ENCODE measurements around the gene SHFL.

SHFL gene

GRCh38 chr19:10133596-10133995 lies 47.5 kb downstream of the SHFL start:
- no peaks in the 10 kb centered on the region for H3K4me1 ChIP-seq (ENCODE audit: control insufficient read depth, insufficient read depth, low read length)
- ChIA-PET CTCF (interaction anchor here (0.7 to 1.0 kb wide), 3 partner anchors 13 to 218 kb away, joined by 3 to 5 read pairs (median 3); partner anchors contain the start of genes ANGPTL6 and EIF3G), POLR2A (interaction anchor here (0.9 kb wide), 1 partner anchor 18 kb away, joined by 3 read pairs; no protein-coding TSS in a partner anchor)
- H3K9me3 ChIP-seq (ENCODE audit: control insufficient read depth, insufficient read depth, low read depth, low read length), result no peaks in the 10 kb centered on the region
- H3K27ac ChIP-seq (ENCODE audit: extremely low read depth, low read depth, low read length), result no peak overlapping the region
- TF ChIP-seq SCRT2 (tag by site-specific recombination; IDR thresholded peaks at IDR 0.05) (no peak), ZNF391 (tag by site-specific recombination; IDR thresholded peaks at IDR 0.05; ENCODE audit: borderline replicate concordance, low read depth) (no peak), ZBTB7A (tag by site-specific recombination; IDR thresholded peaks at IDR 0.05; ENCODE audit: low read depth) (no peak)
- TF ChIP-seq, protein P1, sequence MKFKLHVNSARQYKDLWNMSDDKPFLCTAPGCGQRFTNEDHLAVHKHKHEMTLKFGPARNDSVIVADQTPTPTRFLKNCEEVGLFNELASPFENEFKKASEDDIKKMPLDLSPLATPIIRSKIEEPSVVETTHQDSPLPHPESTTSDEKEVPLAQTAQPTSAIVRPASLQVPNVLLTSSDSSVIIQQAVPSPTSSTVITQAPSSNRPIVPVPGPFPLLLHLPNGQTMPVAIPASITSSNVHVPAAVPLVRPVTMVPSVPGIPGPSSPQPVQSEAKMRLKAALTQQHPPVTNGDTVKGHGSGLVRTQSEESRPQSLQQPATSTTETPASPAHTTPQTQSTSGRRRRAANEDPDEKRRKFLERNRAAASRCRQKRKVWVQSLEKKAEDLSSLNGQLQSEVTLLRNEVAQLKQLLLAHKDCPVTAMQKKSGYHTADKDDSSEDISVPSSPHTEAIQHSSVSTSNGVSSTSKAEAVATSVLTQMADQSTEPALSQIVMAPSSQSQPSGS (tag by site-specific recombination; IDR thresholded peaks at IDR 0.05; ENCODE audit: low read depth), result no peak
- H3K36me3 ChIP-seq (ENCODE audit: control insufficient read depth in 2 of 2, insufficient read depth in 1 of 2, low read length in 2 of 2), result peaks cover 46 to 92% of the 10 kb centered on the region in 2 experiments; a peak in 2 of 3 replicates
- no peak overlapping the region for H3K4me3 ChIP-seq (ENCODE audit: low read depth, low read length)

DNA sequence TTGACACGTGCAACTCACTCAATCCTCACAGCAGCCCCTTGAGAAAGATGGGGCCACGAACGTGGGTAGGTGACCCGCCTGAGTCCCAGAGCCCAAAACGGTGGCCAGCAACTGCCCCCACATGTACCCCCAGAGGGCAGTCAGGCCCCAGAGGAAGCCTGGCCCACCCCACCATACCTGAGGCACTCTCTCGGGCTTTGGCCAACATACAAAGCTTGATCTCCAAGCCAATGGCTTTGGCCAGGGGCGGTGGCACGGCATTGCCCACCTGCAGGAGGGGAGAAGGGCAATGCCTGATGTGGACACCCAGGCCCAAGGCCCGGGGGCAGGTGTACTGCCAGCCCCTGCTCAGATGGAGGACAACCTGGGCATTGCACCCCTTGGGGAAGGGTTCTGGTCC lies 47.9 kb downstream of the SHFL start:
- H3K27ac ChIP-seq (ENCODE audit: extremely low read depth, low read depth, low read length), result no peak overlapping the region

DNA sequence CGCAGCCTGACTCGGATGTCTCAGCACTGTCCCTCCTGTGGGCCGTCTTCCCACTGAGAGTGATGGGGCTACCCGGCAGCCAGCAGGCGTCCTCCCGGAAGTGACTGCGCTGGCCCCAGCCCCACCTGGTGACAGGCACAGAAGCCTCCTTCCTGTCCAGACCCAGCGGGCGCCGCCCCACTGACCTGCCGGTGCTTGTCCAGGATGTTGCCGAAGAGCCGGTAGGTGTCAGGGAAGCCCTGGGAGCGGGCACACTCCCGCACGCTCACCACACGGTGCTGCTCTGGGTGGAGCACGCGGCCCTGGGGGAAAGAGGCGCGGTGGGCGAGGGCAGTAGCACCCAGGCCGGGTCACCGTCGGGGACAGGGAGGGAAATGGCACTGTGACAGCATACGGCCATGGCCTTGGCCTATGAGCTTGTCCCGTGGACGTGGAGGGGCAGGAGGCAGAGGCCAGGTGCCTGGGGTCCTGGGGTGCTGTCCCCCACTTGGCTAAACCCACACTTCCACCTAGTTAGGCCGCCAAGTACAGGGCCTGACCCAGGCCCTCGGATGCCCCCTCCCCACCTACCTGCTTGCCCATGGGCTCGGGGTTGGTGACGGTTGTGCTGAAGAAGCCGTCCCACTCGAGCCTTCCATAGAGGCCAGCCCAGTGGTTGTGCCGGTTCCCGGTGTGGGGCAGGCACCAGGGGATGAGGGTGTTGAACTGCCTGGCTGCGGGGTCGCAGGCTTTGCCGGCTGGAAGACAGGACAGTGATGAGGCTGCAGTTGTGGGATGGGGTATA lies 49.6 kb downstream of the SHFL start:
- ChIA-PET CTCF (interaction anchor here (0.6 to 1.4 kb wide), 3 partner anchors 16 to 118 kb away, joined by 3 read pairs; no protein-coding TSS in a partner anchor), POLR2A (no interaction called here)
- TF ChIP-seq ZNF629 (tag by site-specific recombination; IDR thresholded peaks at IDR 0.05) (no peak), BCL6B (tag by site-specific recombination; IDR thresholded peaks at IDR 0.05) (no peak), SCRT1 (tag by site-specific recombination; IDR thresholded peaks at IDR 0.05; ENCODE audit: borderline replicate concordance) (no peak), ZNF837 (tag by site-specific recombination; IDR thresholded peaks at IDR 0.05) (no peak), ZNF174 (tag by site-specific recombination; IDR thresholded peaks at IDR 0.05) (no peak), ZNF555 (tag by site-specific recombination; conservative IDR thresholded peaks at IDR 0.05) (no peak), SETDB1 (IDR thresholded peaks at IDR 0.05; ENCODE audit: insufficient read length, low read length) (no peak), ZSCAN23 (tag by site-specific recombination; IDR thresholded peaks at IDR 0.05) (no peak), MZF1 (tag by site-specific recombination; IDR thresholded peaks at IDR 0.05; ENCODE audit: borderline replicate concordance) (no peak), ZNF621 (tag by site-specific recombination; IDR thresholded peaks at IDR 0.05) (no peak), ZNF10 (tag by site-specific recombination; IDR thresholded peaks at IDR 0.05) (no peak)
- peaks cover 43 to 97% of the 10 kb centered on the region in 2 experiments; a peak in 2 of 3 replicates for H3K36me3 ChIP-seq (ENCODE audit: control insufficient read depth in 2 of 2, insufficient read depth in 1 of 2, low read length in 2 of 2)
- no peaks in the 10 kb centered on the region for H3K4me1 ChIP-seq (ENCODE audit: control insufficient read depth, insufficient read depth, low read length)
- H3K4me3 ChIP-seq (ENCODE audit: low read depth, low read length), result no peak overlapping the region
- no peaks in the 10 kb centered on the region for H3K9me3 ChIP-seq (ENCODE audit: control insufficient read depth, insufficient read depth, low read depth, low read length)
- no peak overlapping the region for H3K27ac ChIP-seq (ENCODE audit: extremely low read depth, low read depth, low read length)

More for the DNA sequence above, 47.9 kb downstream of the SHFL start:
- ChIA-PET CTCF (interaction anchor here (1.0 kb wide), 1 partner anchor 65 kb away, joined by 3 read pairs; no protein-coding TSS in a partner anchor), POLR2A (no interaction called here)
- TF ChIP-seq ZNF692 (tag by site-specific recombination; IDR thresholded peaks at IDR 0.05), result no peak
- TF ChIP-seq, protein P2, sequence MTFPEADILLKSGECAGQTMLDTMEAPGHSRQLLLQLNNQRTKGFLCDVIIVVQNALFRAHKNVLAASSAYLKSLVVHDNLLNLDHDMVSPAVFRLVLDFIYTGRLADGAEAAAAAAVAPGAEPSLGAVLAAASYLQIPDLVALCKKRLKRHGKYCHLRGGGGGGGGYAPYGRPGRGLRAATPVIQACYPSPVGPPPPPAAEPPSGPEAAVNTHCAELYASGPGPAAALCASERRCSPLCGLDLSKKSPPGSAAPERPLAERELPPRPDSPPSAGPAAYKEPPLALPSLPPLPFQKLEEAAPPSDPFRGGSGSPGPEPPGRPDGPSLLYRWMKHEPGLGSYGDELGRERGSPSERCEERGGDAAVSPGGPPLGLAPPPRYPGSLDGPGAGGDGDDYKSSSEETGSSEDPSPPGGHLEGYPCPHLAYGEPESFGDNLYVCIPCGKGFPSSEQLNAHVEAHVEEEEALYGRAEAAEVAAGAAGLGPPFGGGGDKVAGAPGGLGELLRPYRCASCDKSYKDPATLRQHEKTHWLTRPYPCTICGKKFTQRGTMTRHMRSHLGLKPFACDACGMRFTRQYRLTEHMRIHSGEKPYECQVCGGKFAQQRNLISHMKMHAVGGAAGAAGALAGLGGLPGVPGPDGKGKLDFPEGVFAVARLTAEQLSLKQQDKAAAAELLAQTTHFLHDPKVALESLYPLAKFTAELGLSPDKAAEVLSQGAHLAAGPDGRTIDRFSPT (tag by site-specific recombination; IDR thresholded peaks at IDR 0.05), result 0 out of 2 replicates have a peak, but pooled peaks have one; percentile 21
- peaks cover 44 to 93% of the 10 kb centered on the region in 2 experiments; a peak in 2 of 3 replicates for H3K36me3 ChIP-seq (ENCODE audit: control insufficient read depth in 2 of 2, insufficient read depth in 1 of 2, low read length in 2 of 2)
- no peaks in the 10 kb centered on the region for H3K9me3 ChIP-seq (ENCODE audit: control insufficient read depth, insufficient read depth, low read depth, low read length)
- no peaks in the 10 kb centered on the region for H3K4me1 ChIP-seq (ENCODE audit: control insufficient read depth, insufficient read depth, low read length)
- no peak overlapping the region for H3K4me3 ChIP-seq (ENCODE audit: low read depth, low read length)

Data from HEK293 (cell line).